ENCODE data around the gene TRPV4. TPM values are rescaled to one million over a fixed set of nuclear protein-coding genes. Genes with fewer than 3 reads are reported as not detected.

TRPV4 gene
- total RNA-seq: 10 to 100 TPM in 1 of 4 donors, 1 to 10 TPM in 3; 6.6 to 10.9 (median 8.1) TPM

- intact Hi-C loops (cut with DNase I; ENCODE audit: low total_unique reads): no loop called here
- TF ChIP-seq, protein P1, sequence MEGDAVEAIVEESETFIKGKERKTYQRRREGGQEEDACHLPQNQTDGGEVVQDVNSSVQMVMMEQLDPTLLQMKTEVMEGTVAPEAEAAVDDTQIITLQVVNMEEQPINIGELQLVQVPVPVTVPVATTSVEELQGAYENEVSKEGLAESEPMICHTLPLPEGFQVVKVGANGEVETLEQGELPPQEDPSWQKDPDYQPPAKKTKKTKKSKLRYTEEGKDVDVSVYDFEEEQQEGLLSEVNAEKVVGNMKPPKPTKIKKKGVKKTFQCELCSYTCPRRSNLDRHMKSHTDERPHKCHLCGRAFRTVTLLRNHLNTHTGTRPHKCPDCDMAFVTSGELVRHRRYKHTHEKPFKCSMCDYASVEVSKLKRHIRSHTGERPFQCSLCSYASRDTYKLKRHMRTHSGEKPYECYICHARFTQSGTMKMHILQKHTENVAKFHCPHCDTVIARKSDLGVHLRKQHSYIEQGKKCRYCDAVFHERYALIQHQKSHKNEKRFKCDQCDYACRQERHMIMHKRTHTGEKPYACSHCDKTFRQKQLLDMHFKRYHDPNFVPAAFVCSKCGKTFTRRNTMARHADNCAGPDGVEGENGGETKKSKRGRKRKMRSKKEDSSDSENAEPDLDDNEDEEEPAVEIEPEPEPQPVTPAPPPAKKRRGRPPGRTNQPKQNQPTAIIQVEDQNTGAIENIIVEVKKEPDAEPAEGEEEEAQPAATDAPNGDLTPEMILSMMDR (IDR thresholded peaks at IDR 0.05): no peak
- TF ChIP-seq POLR2A (IDR thresholded peaks at IDR 0.05): no peak
These were observed at the start of gene TRPV4 for GRCh38 chr12:109833307-109834189. TSS of gene TRPV4 (minus strand) at chr12:109833398. CDS start at chr12:109814796, 18,602 bp downstream.

DNA sequence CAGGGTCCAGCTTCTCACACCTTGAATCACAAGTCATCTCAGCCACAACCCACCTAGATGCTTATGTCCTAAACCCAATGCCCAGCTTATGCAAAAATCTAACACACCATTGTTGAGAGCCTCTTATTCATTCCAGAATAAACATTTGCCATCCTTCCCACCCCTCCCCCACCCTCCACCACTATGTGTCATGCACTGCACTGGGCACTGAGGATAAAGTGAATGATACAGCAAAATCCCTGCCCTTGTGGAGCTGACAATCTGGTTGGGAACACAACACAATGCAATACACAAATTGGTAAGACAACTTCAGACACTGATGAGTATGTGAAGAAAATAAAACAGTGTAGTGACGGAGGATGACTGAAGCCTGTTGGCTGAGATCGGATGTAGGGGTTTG lies 48.6 kb upstream of the TRPV4 start:
- intact Hi-C loops (cut with DNase I; ENCODE audit: low total_unique reads): no loop called here

More at GRCh38 chr12:109833307-109834189, at the start of gene TRPV4:
- peak within 1 kb of the TSS; percentile 31 for H3K4me3 ChIP-seq (ENCODE audit: low read depth, poor library complexity, severe bottlenecking)
- no peak for DNase-seq (ENCODE audit: low spot score in 2 of 2)
- 38 to 53% methylated on average over 19 to 27 of the region's 67 CpGs for WGBS, 2 donors

GRCh38 chr12:109880938-109881337 lies 47.7 kb upstream of the TRPV4 start:
- 10 to 11% methylated on average over 9 of the region's 9 CpGs for WGBS, 2 donors
- intact Hi-C loops (cut with DNase I; ENCODE audit: low total_unique reads): no loop called here
- TF ChIP-seq, protein P1 (IDR thresholded peaks at IDR 0.05): no peak
- TF ChIP-seq POLR2A (IDR thresholded peaks at IDR 0.05): no peak

More for the DNA sequence above, 48.6 kb upstream of the TRPV4 start:
- TF ChIP-seq, protein P1 (IDR thresholded peaks at IDR 0.05): no peak
- no peak for TF ChIP-seq POLR2A (IDR thresholded peaks at IDR 0.05)
- no peak overlapping the region for H3K4me3 ChIP-seq (ENCODE audit: low read depth, poor library complexity, severe bottlenecking)
- no peak for DNase-seq (ENCODE audit: low spot score in 2 of 2)
- WGBS, 2 donors: 72 to 92% methylated on average over 2 of the region's 2 CpGs

GRCh38 chr12:109880043-109880931 lies 47.1 kb upstream of the TRPV4 start, which contains the start of gene GLTP:
TSS of gene GLTP (minus strand) at chr12:109880541. CDS start at chr12:109880374, 167 bp downstream.
- H3K4me3 ChIP-seq (ENCODE audit: low read depth, poor library complexity, severe bottlenecking): peak within 1 kb of the TSS; percentile 39
- no peak for TF ChIP-seq POLR2A (IDR thresholded peaks at IDR 0.05)
- TF ChIP-seq, protein P1 (IDR thresholded peaks at IDR 0.05): no peak
- intact Hi-C loops (cut with DNase I; ENCODE audit: low total_unique reads): no loop called here
- peak; percentile 67 to 96 for DNase-seq (ENCODE audit: low spot score in 2 of 2)
- 0 to 1% methylated on average over 20 to 34 of the region's 92 CpGs for WGBS, 2 donors

More at GRCh38 chr12:109880938-109881337, 47.7 kb upstream of the TRPV4 start:
- DNase-seq (ENCODE audit: low spot score in 2 of 2): no peak
- H3K4me3 ChIP-seq (ENCODE audit: low read depth, poor library complexity, severe bottlenecking): no peak overlapping the region

DNA sequence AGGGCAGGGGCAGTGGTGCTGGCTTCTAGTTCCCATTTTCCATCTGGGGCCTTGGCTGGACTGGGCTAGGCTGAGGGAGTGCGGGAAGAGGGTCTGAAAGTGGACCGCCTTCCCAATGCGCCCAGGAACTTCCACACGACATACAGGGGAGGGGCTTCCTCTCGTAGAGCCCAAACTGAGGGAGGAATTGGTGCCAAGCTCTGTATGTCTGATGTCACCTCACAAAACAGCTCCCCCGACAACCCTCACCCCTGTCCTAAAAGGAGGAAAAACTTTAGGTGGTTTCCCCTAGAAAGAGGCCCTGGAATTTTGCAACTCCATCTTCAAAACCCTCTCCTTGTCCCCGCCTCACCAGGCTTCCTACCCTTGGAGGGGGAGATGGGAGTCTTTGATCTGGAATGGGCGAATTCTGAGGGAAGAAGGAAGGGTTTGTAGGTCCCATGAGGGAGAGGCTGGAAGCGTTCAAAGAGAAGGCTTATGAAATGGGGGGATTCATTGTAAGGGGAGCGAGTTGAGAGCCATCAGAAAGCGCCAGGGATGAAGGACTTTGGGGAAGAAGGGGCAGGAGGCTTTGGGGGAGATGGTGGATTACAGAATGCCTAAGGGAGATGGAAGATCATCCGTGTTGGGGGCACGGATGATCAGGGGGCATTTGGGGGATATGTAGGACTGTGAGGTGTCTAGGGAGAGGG lies 46.3 kb upstream of the TRPV4 start:
- DNase-seq (ENCODE audit: low spot score in 2 of 2): no peak
- intact Hi-C loops (cut with DNase I; ENCODE audit: low total_unique reads): no loop called here
- TF ChIP-seq POLR2A (IDR thresholded peaks at IDR 0.05): no peak
- TF ChIP-seq, protein P1 (IDR thresholded peaks at IDR 0.05): no peak
- H3K4me3 ChIP-seq (ENCODE audit: low read depth, poor library complexity, severe bottlenecking): peak overlapping the region; percentile 39
- WGBS, 2 donors: 1 to 2% methylated on average over 13 of the region's 13 CpGs

All from lower leg skin (tissue), 4 donors.